Measurements from ENCODE around the gene RELT. TPM values are rescaled to one million over a fixed set of nuclear protein-coding genes. Genes with fewer than 3 reads are reported as not detected.

The RELT gene
- total and polyA plus RNA-seq, 2 donors (not counting 1 experiment from before 2014, with no cell fraction given): 0.33 to 0.70 TPM

DNA sequence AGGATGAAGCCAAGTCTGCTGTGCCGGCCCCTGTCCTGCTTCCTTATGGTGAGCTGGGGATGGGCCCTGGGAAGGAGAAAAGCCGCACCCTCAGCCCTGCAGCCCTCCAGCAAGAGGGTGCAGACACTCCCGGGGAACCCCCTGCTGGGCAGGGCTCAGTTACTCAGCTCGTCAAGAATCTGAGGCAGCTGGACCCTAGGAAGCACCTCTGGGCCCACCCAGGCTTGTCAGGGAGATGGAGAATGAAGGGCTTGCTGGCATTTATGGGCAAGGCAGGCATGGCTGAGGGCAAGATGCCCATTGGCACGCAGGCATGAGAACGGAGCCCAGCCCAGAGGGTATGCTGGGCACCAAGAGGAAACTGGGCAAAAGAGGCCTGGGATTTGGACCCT lies 12.9 kb downstream of the RELT start:
- no peak overlapping the region for H2AFZ ChIP-seq (ENCODE audit: low read length)
- no peaks in the 10 kb centered on the region for H3K9me3 ChIP-seq (ENCODE audit: control insufficient read depth, insufficient read depth, low read depth, low read length)
- H3K36me3 ChIP-seq (ENCODE audit: control insufficient read depth, insufficient read depth, low read length): no peaks in the 10 kb centered on the region
- H3K4me3 ChIP-seq (replicated peaks in 1 of 4; ENCODE audit: control extremely low read depth in 1 of 4, insufficient read depth in 1 of 4, low read depth in 3 of 4, low read length in 4 of 4): no peak overlapping the region
- no peaks in the 10 kb centered on the region for H3K27me3 ChIP-seq (ENCODE audit: control insufficient read depth, insufficient read depth, low read length)
- no peak for DNase-seq (ENCODE audit: low read depth in 2 of 2)
- H4K20me1 ChIP-seq (ENCODE audit: control insufficient read depth, extremely low read depth, insufficient read depth, low read length): no peaks in the 10 kb centered on the region
- no peak overlapping the region for H3K9ac ChIP-seq (ENCODE audit: insufficient read depth, low read length)
- peaks cover 3% of the 10 kb centered on the region for H3K79me2 ChIP-seq (ENCODE audit: control insufficient read depth, insufficient read depth, low read length)
- H3K4me2 ChIP-seq (ENCODE audit: extremely low read depth, insufficient read depth, low read length): no peak overlapping the region
- TF ChIP-seq, protein P1, sequence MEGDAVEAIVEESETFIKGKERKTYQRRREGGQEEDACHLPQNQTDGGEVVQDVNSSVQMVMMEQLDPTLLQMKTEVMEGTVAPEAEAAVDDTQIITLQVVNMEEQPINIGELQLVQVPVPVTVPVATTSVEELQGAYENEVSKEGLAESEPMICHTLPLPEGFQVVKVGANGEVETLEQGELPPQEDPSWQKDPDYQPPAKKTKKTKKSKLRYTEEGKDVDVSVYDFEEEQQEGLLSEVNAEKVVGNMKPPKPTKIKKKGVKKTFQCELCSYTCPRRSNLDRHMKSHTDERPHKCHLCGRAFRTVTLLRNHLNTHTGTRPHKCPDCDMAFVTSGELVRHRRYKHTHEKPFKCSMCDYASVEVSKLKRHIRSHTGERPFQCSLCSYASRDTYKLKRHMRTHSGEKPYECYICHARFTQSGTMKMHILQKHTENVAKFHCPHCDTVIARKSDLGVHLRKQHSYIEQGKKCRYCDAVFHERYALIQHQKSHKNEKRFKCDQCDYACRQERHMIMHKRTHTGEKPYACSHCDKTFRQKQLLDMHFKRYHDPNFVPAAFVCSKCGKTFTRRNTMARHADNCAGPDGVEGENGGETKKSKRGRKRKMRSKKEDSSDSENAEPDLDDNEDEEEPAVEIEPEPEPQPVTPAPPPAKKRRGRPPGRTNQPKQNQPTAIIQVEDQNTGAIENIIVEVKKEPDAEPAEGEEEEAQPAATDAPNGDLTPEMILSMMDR (conservative IDR thresholded peaks at IDR 0.05 in 1 of 2, IDR thresholded peaks at IDR 0.05 in 1 of 2; ENCODE audit: low read depth in 1 of 2, low read length in 2 of 2): no peak
- no peak for TF ChIP-seq EZH2 (IDR thresholded peaks at IDR 0.05; ENCODE audit: low read length, missing control alignments)
- H3K4me1 ChIP-seq (ENCODE audit: control insufficient read depth, extremely low read depth, insufficient read depth, low read length): no peaks in the 10 kb centered on the region
- no peak overlapping the region for H3K27ac ChIP-seq (ENCODE audit: insufficient read depth, low read length)

DNA sequence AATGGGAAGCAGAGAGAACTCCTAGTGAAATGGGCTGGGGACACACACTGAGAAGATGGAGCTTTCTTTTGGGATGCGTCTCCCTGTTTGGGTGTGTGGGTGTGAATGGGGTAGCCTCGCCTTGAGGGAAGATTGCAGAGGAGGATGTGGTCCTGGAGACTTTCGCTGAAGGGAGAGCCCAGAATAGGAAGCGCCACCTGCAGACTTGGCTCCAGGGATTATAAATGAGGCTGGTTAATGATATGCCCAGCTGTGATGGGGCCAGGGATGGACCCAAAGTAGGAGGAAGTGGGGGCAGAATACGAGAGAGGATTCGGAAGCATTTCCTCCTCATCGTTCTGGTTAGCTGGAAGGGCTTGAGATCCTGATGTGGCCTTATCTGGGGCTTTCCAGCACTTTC lies 13.7 kb downstream of the RELT start:
- no peak overlapping the region for H3K4me2 ChIP-seq (ENCODE audit: extremely low read depth, insufficient read depth, low read length)
- DNase-seq (ENCODE audit: low read depth in 2 of 2): no peak
- H3K27ac ChIP-seq (ENCODE audit: insufficient read depth, low read length): no peak overlapping the region
- H3K27me3 ChIP-seq (ENCODE audit: control insufficient read depth, insufficient read depth, low read length): no peaks in the 10 kb centered on the region
- H3K79me2 ChIP-seq (ENCODE audit: control insufficient read depth, insufficient read depth, low read length): peaks cover 3% of the 10 kb centered on the region
- TF ChIP-seq, protein P1 (conservative IDR thresholded peaks at IDR 0.05 in 1 of 2, IDR thresholded peaks at IDR 0.05 in 1 of 2; ENCODE audit: low read depth in 1 of 2, low read length in 2 of 2): no peak
- no peak for TF ChIP-seq EZH2 (IDR thresholded peaks at IDR 0.05; ENCODE audit: low read length, missing control alignments)
- H2AFZ ChIP-seq (ENCODE audit: low read length): no peak overlapping the region
- no peaks in the 10 kb centered on the region for H4K20me1 ChIP-seq (ENCODE audit: control insufficient read depth, extremely low read depth, insufficient read depth, low read length)
- H3K9me3 ChIP-seq (ENCODE audit: control insufficient read depth, insufficient read depth, low read depth, low read length): no peaks in the 10 kb centered on the region
- H3K4me3 ChIP-seq (replicated peaks in 1 of 4; ENCODE audit: control extremely low read depth in 1 of 4, insufficient read depth in 1 of 4, low read depth in 3 of 4, low read length in 4 of 4): no peak overlapping the region
- H3K4me1 ChIP-seq (ENCODE audit: control insufficient read depth, extremely low read depth, insufficient read depth, low read length): no peaks in the 10 kb centered on the region
- no peak overlapping the region for H3K9ac ChIP-seq (ENCODE audit: insufficient read depth, low read length)
- H3K36me3 ChIP-seq (ENCODE audit: control insufficient read depth, insufficient read depth, low read length): peaks cover 1% of the 10 kb centered on the region

- peaks cover 3% of the 10 kb centered on the region for H3K79me2 ChIP-seq (ENCODE audit: control insufficient read depth, insufficient read depth, low read length)
These were observed 14.7 kb downstream of the RELT start for GRCh38 chr11:73390601-73391565.

More at GRCh38 chr11:73390601-73391565, 14.7 kb downstream of the RELT start:
- no peaks in the 10 kb centered on the region for H3K4me1 ChIP-seq (ENCODE audit: control insufficient read depth, extremely low read depth, insufficient read depth, low read length)
- no peaks in the 10 kb centered on the region for H3K9me3 ChIP-seq (ENCODE audit: control insufficient read depth, insufficient read depth, low read depth, low read length)
- no peak overlapping the region for H3K27ac ChIP-seq (ENCODE audit: insufficient read depth, low read length)
- H3K4me3 ChIP-seq (replicated peaks in 1 of 4; ENCODE audit: control extremely low read depth in 1 of 4, insufficient read depth in 1 of 4, low read depth in 3 of 4, low read length in 4 of 4): no peak overlapping the region
- no peak overlapping the region for H2AFZ ChIP-seq (ENCODE audit: low read length)
- no peaks in the 10 kb centered on the region for H4K20me1 ChIP-seq (ENCODE audit: control insufficient read depth, extremely low read depth, insufficient read depth, low read length)
- DNase-seq (ENCODE audit: low read depth in 2 of 2): no peak
- no peak overlapping the region for H3K4me2 ChIP-seq (ENCODE audit: extremely low read depth, insufficient read depth, low read length)
- H3K27me3 ChIP-seq (ENCODE audit: control insufficient read depth, insufficient read depth, low read length): no peaks in the 10 kb centered on the region
- H3K9ac ChIP-seq (ENCODE audit: insufficient read depth, low read length): no peak overlapping the region
- TF ChIP-seq, protein P1 (conservative IDR thresholded peaks at IDR 0.05 in 1 of 2, IDR thresholded peaks at IDR 0.05 in 1 of 2; ENCODE audit: low read depth in 1 of 2, low read length in 2 of 2): no peak
- no peak for TF ChIP-seq EZH2 (IDR thresholded peaks at IDR 0.05; ENCODE audit: low read length, missing control alignments)
- H3K36me3 ChIP-seq (ENCODE audit: control insufficient read depth, insufficient read depth, low read length): peaks cover 3% of the 10 kb centered on the region
